Stimulated activated CD8-positive, alpha-beta memory T cell treated with anti-CD3 and anti-CD28 coated beads, Interleukin-4, amount 100 ng/mL, for 4 hours (primary cell): ENCODE data around the gene CATSPERD.
"Not testable (repeated sequence)": the region's sequence is repeated elsewhere in the genome, so short reads cannot be mapped to it uniquely, and the experiment has no call there.

Experiments
- DNase-seq, 2 donors: peaks; one replicate each; pipeline ENCODE4 v3.0.0-alpha.2; 2020; ENCODE audit warnings: low read depth in 2 of 2, low spot score in 1 of 2

CATSPERD gene

GRCh38 chr19:5697890-5698634 lies 22.4 kb upstream of the CATSPERD start:
- DNase-seq, result no peak

- DNase-seq, result no peak
Measured at GRCh38 chr19:5698635-5699422, 21.6 kb upstream of the CATSPERD start.

- no peak for DNase-seq
Measured at GRCh38 chr19:5700455-5701092, 19.9 kb upstream of the CATSPERD start.

- not testable (repeated sequence) for DNase-seq
Measured at GRCh38 chr19:5702053-5702410, 18.4 kb upstream of the CATSPERD start.

GRCh38 chr19:5703819-5704818 lies 16.3 kb upstream of the CATSPERD start:
- no peak for DNase-seq

- no peak for DNase-seq
Measured at GRCh38 chr19:5705552-5705951, 14.9 kb upstream of the CATSPERD start.

- no peak for DNase-seq
Measured at GRCh38 chr19:5706876-5707573, 13.4 kb upstream of the CATSPERD start.

- no peak for DNase-seq
Measured at GRCh38 chr19:5707576-5708575, 12.6 kb upstream of the CATSPERD start.

- DNase-seq, result no peak
Measured at GRCh38 chr19:5711025-5711424, 9.4 kb upstream of the CATSPERD start.

- DNase-seq, result no peak
Measured at GRCh38 chr19:5711713-5712161, 8.7 kb upstream of the CATSPERD start.

GRCh38 chr19:5713228-5713627 lies 7.2 kb upstream of the CATSPERD start:
- DNase-seq, result no peak

- DNase-seq, result no peak
Measured at GRCh38 chr19:5714816-5715215, 5.6 kb upstream of the CATSPERD start.

- DNase-seq, result no peak
Measured at GRCh38 chr19:5717215-5717935, 3.1 kb upstream of the CATSPERD start.

GRCh38 chr19:5718037-5718578 lies 2.3 kb upstream of the CATSPERD start:
- DNase-seq, result peak in 1 of 2 donors; percentile 38

GRCh38 chr19:5718579-5719273 lies 1.7 kb upstream of the CATSPERD start:
- no peak for DNase-seq

GRCh38 chr19:5719274-5719960 lies 1.0 kb upstream of the CATSPERD start:
- DNase-seq, result no peak
